Testis (tissue), 3 donors: ENCODE results near the gene DLL3. TPM values are rescaled to one million over a fixed set of nuclear protein-coding genes. Genes with fewer than 3 reads are reported as not detected.

Experiments
- DNase-seq: peaks from one replicate; pipeline ENCODE4 v3.0.0-alpha.2; 2019
- H3K27ac ChIP-seq, 2 donors: fragments of 200-600 bp; sonication (generic); one replicate each; pipeline ENCODE4 v1.5.1; 2019
- H3K27me3 ChIP-seq: fragments of 200-600 bp; sonication (generic); one replicate; pipeline ENCODE4 v1.5.1; 2019
- H3K36me3 ChIP-seq: fragments of 200-600 bp; sonication (generic); one replicate; pipeline ENCODE4 v1.5.1; 2017; ENCODE audit warnings: low read depth; ENCODE audit errors: missing control alignments
- H3K4me1 ChIP-seq: fragments of 200-600 bp; sonication (generic); one replicate; pipeline ENCODE4 v1.5.1; 2019
- H3K4me3 ChIP-seq, 2 donors: fragments of 200-600 bp; sonication (generic); one replicate each; pipeline ENCODE4 v1.5.1; 2017 to 2019
- H3K9me3 ChIP-seq: fragments of 200-600 bp; sonication (generic); one replicate; pipeline ENCODE4 v1.5.1; 2017
- CTCF ChIP-seq, 3 experiments: fragments of 450-650 bp in 2 of 3; fragments of 200-600 bp in 1 of 3; sonication (generic) in 1 of 3; IDR thresholded peaks; one replicate each; pipeline ENCODE4 v1.5.1; 2016 to 2019; ENCODE audit warnings: antibody characterized with exemption in 3 of 3, mild to moderate bottlenecking in 2 of 3, moderate library complexity in 1 of 3
- POLR2A ChIP-seq: fragments of 450-650 bp; IDR thresholded peaks from one replicate; pipeline ENCODE4 v1.6.1; 2017; ENCODE audit warnings: antibody characterized with exemption, mild to moderate bottlenecking, moderate library complexity
- WGBS, 2 donors: methylation state at CpG; one replicate each; pipeline ENCODE4 v1.1.5; 2018; 5-methylcytosine and 5-hydroxymethylcytosine counted together
- intact Hi-C: fragments of 100-400 bp; cut with DNase I; formaldehyde crosslinking; loops from one replicate; pipeline ENCODE4 v1.15.1; 2023; ENCODE audit warnings: low total_unique reads
- polyA plus RNA-seq: library from polyadenylated mRNA; stranded (reverse); fragments of 350-450 nt; fragmentation: Illumina TruSeq; extraction: RNeasy Lipid Tissue Mini Kit (QIAGEN cat#74804); gene quantifications from one replicate; pipeline ENCODE4 v1.2.3, GENCODE V29; 2014; ENCODE audit warnings: low read depth, low replicate concordance; ENCODE audit not compliant: insufficient read depth
- total RNA-seq, 2 donors: library from RNA; depleted of rRNA; stranded (reverse); fragments of >200 nt; gene quantifications; one replicate each; pipeline ENCODE4 v1.2.3, GENCODE V29; 2016

The DLL3 gene
- total and polyA plus RNA-seq, 3 donors from 2014 or later, result 1.6 to 6.5 (median 4.5) TPM

GRCh38 chr19:39481229-39481545 is 17.6 kb upstream of the DLL3 start:
- WGBS, 2 donors, result 1% methylated on average over 11 to 12 of the region's 12 CpGs
- no peaks in the 10 kb centered on the region for H3K27me3 ChIP-seq
- H3K4me3 ChIP-seq, result peak overlapping the region; percentile 81 to 98
- H3K36me3 ChIP-seq, result no peaks in the 10 kb centered on the region
- no peaks in the 10 kb centered on the region for H3K9me3 ChIP-seq
- H3K27ac ChIP-seq, result peak overlapping the region; percentile 44 to 83
- TF ChIP-seq CTCF (IDR thresholded peaks at IDR 0.05), result no peak
- no peak for TF ChIP-seq POLR2A
- H3K4me1 ChIP-seq, result peaks cover 7% of the 10 kb centered on the region
- DNase-seq, result no peak
- intact Hi-C loops, result no loop called here

DNA sequence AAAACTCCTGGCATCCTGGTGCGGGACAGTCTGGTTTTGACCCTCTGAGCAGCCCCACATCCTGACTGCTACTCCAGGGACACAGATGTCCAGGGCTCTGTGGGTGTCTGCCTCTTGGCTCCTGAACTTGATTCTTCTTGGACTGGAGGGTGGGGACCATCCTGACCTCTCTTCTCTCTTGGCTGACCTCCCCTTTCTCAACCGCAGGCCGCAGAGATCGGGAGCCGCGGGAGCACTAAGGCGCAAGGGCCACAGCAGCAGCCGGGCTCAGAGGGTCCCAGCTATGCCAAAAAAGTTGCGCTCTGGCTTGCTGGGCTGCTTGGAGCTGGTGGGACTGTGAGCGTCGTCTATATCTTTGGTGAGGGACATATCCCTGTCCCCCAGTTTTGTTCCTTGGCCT is 17.1 kb upstream of the DLL3 start:
- Histone ChIP-seq H3K9me3 (no peaks in the 10 kb centered on the region), H3K36me3 (no peaks in the 10 kb centered on the region), H3K4me1 (peaks cover 7% of the 10 kb centered on the region), H3K4me3 (peak overlapping the region; percentile 81 to 98), H3K27ac (no peak overlapping the region), H3K27me3 (no peaks in the 10 kb centered on the region)
- WGBS, 2 donors, result 44 to 49% methylated on average over 7 to 11 of the region's 11 CpGs
- intact Hi-C loops, result no loop called here
- no peak for DNase-seq
- TF ChIP-seq CTCF (IDR thresholded peaks at IDR 0.05), result no peak
- no peak for TF ChIP-seq POLR2A

GRCh38 chr19:39483141-39483540 is 15.6 kb upstream of the DLL3 start:
- DNase-seq, result no peak
- Histone ChIP-seq H3K4me3 (no peak overlapping the region), H3K27ac (no peak overlapping the region), H3K27me3 (no peaks in the 10 kb centered on the region), H3K36me3 (no peaks in the 10 kb centered on the region), H3K4me1 (peaks cover 7% of the 10 kb centered on the region), H3K9me3 (no peaks in the 10 kb centered on the region)
- intact Hi-C loops, result no loop called here
- TF ChIP-seq POLR2A, result no peak
- TF ChIP-seq CTCF (IDR thresholded peaks at IDR 0.05), result no peak
- WGBS, 2 donors, result 63 to 71% methylated on average over 5 to 6 of the region's 6 CpGs

DNA sequence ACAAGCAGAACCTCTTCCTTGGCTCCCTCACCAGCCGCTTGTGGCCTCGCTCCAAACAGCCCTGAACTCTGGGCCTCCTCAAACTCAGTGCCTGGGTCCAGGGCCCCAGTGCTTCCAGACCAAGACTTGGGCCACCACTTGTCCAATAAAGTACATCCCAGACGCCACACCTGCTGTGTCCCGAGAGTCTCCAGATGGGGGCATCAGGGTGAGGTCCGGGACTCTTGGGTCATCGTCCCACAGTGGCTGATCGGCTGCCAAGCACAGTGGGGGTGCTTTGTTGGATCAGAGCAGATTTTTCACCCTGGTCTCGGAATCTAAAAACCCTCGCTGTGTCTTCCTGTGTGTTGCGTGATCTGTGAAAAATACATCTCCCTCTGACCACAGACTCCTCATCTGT is 9.0 kb upstream of the DLL3 start:
- Histone ChIP-seq H3K9me3 (no peaks in the 10 kb centered on the region), H3K27ac (no peak overlapping the region), H3K4me1 (no peaks in the 10 kb centered on the region), H3K27me3 (no peaks in the 10 kb centered on the region), H3K4me3 (no peak overlapping the region), H3K36me3 (no peaks in the 10 kb centered on the region)
- 80% methylated on average over 7 to 10 of the region's 10 CpGs for WGBS, 2 donors
- DNase-seq, result no peak
- intact Hi-C loops, result no loop called here
- TF ChIP-seq CTCF (IDR thresholded peaks at IDR 0.05) (no peak), POLR2A (no peak)

DNA sequence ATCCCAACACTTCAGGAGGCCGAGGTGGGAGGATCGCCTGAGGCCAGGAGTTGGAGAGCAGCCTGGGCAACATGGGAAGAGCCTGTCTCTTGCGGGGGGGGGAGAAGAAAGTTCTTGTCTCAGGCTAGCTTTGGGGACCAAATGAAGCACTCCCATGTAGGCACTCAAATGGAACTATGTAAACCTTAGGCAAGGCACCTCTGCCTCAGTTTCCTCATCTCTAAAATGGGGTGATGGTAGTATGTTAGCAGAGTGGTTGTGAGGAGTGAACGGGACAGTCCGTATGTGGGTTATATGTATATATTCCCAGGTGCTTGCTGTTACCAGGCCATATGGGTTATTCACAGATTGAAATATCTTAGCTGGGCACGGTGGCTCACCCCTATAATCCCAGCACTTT is 6.5 kb upstream of the DLL3 start:
- Histone ChIP-seq H3K4me1 (no peaks in the 10 kb centered on the region), H3K27me3 (no peaks in the 10 kb centered on the region), H3K36me3 (no peaks in the 10 kb centered on the region), H3K9me3 (no peaks in the 10 kb centered on the region), H3K27ac (no peak overlapping the region), H3K4me3 (no peak overlapping the region)
- WGBS, 2 donors, result 90 to 97% methylated on average over 6 of the region's 6 CpGs
- DNase-seq, result no peak
- intact Hi-C loops, result no loop called here
- TF ChIP-seq CTCF (IDR thresholded peaks at IDR 0.05) (no peak), POLR2A (no peak)
